K562 (cell line): Measurements from ENCODE around the gene MICAL1. TPM values are rescaled to one million over a fixed set of nuclear protein-coding genes. Genes with fewer than 3 reads are reported as not detected.

Experiments
- ATAC-seq: fragments of 200-7000 bp; cut with Tn5 transposase; 3 replicates; pipeline ENCODE4 v1.9.1; 2020; ENCODE audit warnings: moderate library complexity
- BruUV-seq: library from RNA; stranded (reverse); fragments of 400-500 nt; replicated peaks from 2 replicates; lab custom pipeline; 2021; lab: Mats Ljungman, UMichigan
- CTCF ChIA-PET: fragments of 300-600 bp; formaldehyde crosslinking; extraction: SDS; loops from one replicate; lab custom pipeline; 2021; ENCODE audit warnings: low intra/inter-chr PET ratio; lab: Yijun Ruan, JAX
- POLR2A ChIA-PET: fragments of 300-600, 350-650 bp; sonication (Branson Sonifier 250); formaldehyde crosslinking; extraction: SDS; loops from one replicate; lab custom pipeline; 2021; ENCODE audit warnings: antibody characterized with exemption, inconsistent platforms; lab: Yijun Ruan, JAX
- DNase-seq, 4 experiments: peaks; one replicate each; pipeline versions ENCODE4 v3.0.0 to v3.0.0-alpha.2; 2011 to 2018; ENCODE audit warnings: low spot score in 3 of 4, mixed read lengths in 3 of 4; ENCODE audit errors: extremely low read depth in 1 of 4
- FAIRE-seq: peaks from 2 replicates; lab custom pipeline; 2011; peaks lifted over from hg19 to GRCh38; lab: Jason Lieb, UNC
- H2AFZ ChIP-seq: 2 replicates; pipeline ENCODE4 v1.6.0; 2011; ENCODE audit warnings: low read depth, low read length, control low read depth, inconsistent platforms
- H3K27ac ChIP-seq: fragments of 200-600 bp; 3 replicates; pipeline ENCODE4 v1.8.0; 2011; ENCODE audit warnings: low read depth, mild to moderate bottlenecking, control low read depth, inconsistent platforms, low read length, moderate library complexity, mixed read lengths; ENCODE audit errors: extremely low read depth
- H3K27me3 ChIP-seq, 2 experiments: fragments of 300-600 bp in 1 of 2; 2 replicates in 1 of 2; 3 replicates in 1 of 2; pipeline versions ENCODE4 v1.6.0 to v1.8.0; 2011; ENCODE audit warnings: inconsistent platforms in 2 of 2, low read length in 2 of 2, mild to moderate bottlenecking in 1 of 2, mixed read lengths in 1 of 2, moderate library complexity in 1 of 2; ENCODE audit not compliant: control insufficient read depth in 2 of 2, insufficient read depth in 2 of 2
- H3K36me3 ChIP-seq: fragments of 300-600 bp; 3 replicates; pipeline ENCODE4 v1.8.0; 2011; ENCODE audit warnings: mild to moderate bottlenecking, low read length, inconsistent platforms; ENCODE audit not compliant: control insufficient read depth, insufficient read depth
- H3K4me1 ChIP-seq, 2 experiments: fragments of 200-600 bp in 1 of 2; replicated peaks in 1 of 2; 2 replicates in 1 of 2; 3 replicates in 1 of 2; pipeline versions ENCODE4 v1.5.1 to v1.8.0; 2011; ENCODE audit warnings: inconsistent platforms in 2 of 2, low read length in 2 of 2, mild to moderate bottlenecking in 1 of 2, mixed read lengths in 1 of 2, moderate library complexity in 1 of 2; ENCODE audit not compliant: control insufficient read depth in 2 of 2, insufficient read depth in 2 of 2
- H3K4me2 ChIP-seq: 2 replicates; pipeline ENCODE4 v1.6.1; 2011; ENCODE audit warnings: low read length, control low read depth, inconsistent platforms, mixed read lengths; ENCODE audit not compliant: insufficient read depth
- H3K4me3 ChIP-seq: fragments of 200-600 bp; sonication (generic), shearing (Covaris generic); 2 replicates; pipeline ENCODE4 v1.5.1; 2016; ENCODE audit warnings: control low read depth, inconsistent platforms
- H3K79me2 ChIP-seq: fragments of 200-600 bp; 3 replicates; pipeline ENCODE4 v1.8.0; 2011; ENCODE audit warnings: low read length, inconsistent platforms; ENCODE audit not compliant: control insufficient read depth, insufficient read depth
- H3K9ac ChIP-seq, 2 experiments: 2 replicates each; pipeline versions ENCODE4 v1.6.0 to v1.6.1; 2011; ENCODE audit warnings: low read depth in 2 of 2, low read length in 2 of 2, control low read depth in 1 of 2, inconsistent platforms in 1 of 2, mild to moderate bottlenecking in 1 of 2, mixed read lengths in 1 of 2; ENCODE audit not compliant: insufficient read depth in 1 of 2
- H3K9me1 ChIP-seq: one replicate; pipeline ENCODE4 v1.6.0; 2011; ENCODE audit warnings: inconsistent platforms, mild to moderate bottlenecking, low read length, moderate library complexity; ENCODE audit not compliant: control insufficient read depth, insufficient read depth
- H3K9me3 ChIP-seq: replicated peaks from 2 replicates; pipeline ENCODE4 v1.5.1; 2011; ENCODE audit warnings: low read depth, low read length, inconsistent platforms; ENCODE audit not compliant: control insufficient read depth, insufficient read depth
- H4K20me1 ChIP-seq: replicated peaks from 2 replicates; pipeline ENCODE4 v1.6.1; 2011; ENCODE audit warnings: low read length, inconsistent platforms, mixed read lengths; ENCODE audit not compliant: control insufficient read depth, insufficient read depth
- CEBPB ChIP-seq: fragments of 450-650 bp; IDR thresholded peaks from 2 replicates; pipeline ENCODE4 v1.6.1; 2016; ENCODE audit warnings: missing genetic modification characterization, missing compliant biosample characterization
- DIDO1 ChIP-seq: fragments of 450-650 bp; IDR thresholded peaks from 2 replicates; pipeline ENCODE4 v1.6.1; 2016; ENCODE audit warnings: low read depth, missing biosample characterization, missing genetic modification characterization
- ETV1 ChIP-seq: fragments of 450-650 bp; conservative IDR thresholded peaks from 2 replicates; pipeline ENCODE4 v1.6.1; 2016; ENCODE audit warnings: missing genetic modification characterization, control low read depth, low read depth, missing compliant biosample characterization
- HSF4 ChIP-seq: fragments of 250-450 bp; sonication (Bioruptor Pico); IDR thresholded peaks from 2 replicates; pipeline ENCODE4 v2.1.2; 2022; ENCODE audit warnings: mild to moderate bottlenecking, moderate library complexity, borderline replicate concordance
- KDM2B ChIP-seq: fragments of 250-450 bp; sonication (Bioruptor Pico); IDR thresholded peaks from 2 replicates; pipeline ENCODE4 v1.8.0; 2021; ENCODE audit warnings: mild to moderate bottlenecking, moderate library complexity
- KHSRP ChIP-seq: fragments of 450-650 bp; IDR thresholded peaks from 2 replicates; pipeline ENCODE4 v1.6.1; 2017
- PHF20 ChIP-seq: fragments of 450-650 bp; IDR thresholded peaks from 2 replicates; pipeline ENCODE4 v1.6.1; 2018; ENCODE audit not compliant: partially characterized antibody
- SMAD4 ChIP-seq: fragments of 250-450 bp; sonication (Bioruptor Pico); conservative IDR thresholded peaks from 2 replicates; pipeline ENCODE4 v1.8.0; 2021; ENCODE audit warnings: inconsistent platforms, mild to moderate bottlenecking, moderate library complexity
- TAF9B ChIP-seq: fragments of 450-650 bp; IDR thresholded peaks from 2 replicates; pipeline ENCODE4 v1.6.1; 2018; ENCODE audit warnings: mild to moderate bottlenecking; ENCODE audit not compliant: partially characterized antibody
- THRAP3 ChIP-seq: fragments of 450-650 bp; IDR thresholded peaks from 2 replicates; pipeline ENCODE4 v1.6.1; 2016; ENCODE audit warnings: mild to moderate bottlenecking, inconsistent platforms, borderline replicate concordance
- ZMIZ1 ChIP-seq, 2 experiments: fragments of 150-350 bp in 1 of 2; IDR thresholded peaks; 2 replicates each; pipeline ENCODE4 v1.6.1; 2012 to 2016; ENCODE audit warnings: low read depth in 2 of 2, low read length in 2 of 2, mild to moderate bottlenecking in 1 of 2, moderate library complexity in 1 of 2
- ZNF586 ChIP-seq: fragments of 450-650 bp; formaldehyde crosslinking; conservative IDR thresholded peaks from 2 replicates; pipeline ENCODE4 v1.4.0; 2020; ENCODE audit warnings: mild to moderate bottlenecking, moderate library complexity
- ZSCAN29 ChIP-seq: fragments of 450-650 bp; IDR thresholded peaks from 2 replicates; pipeline ENCODE4 v1.6.1; 2017
- WGBS: fragments of 100-300 bp; shearing (Covaris generic); methylation state at CpG from one replicate; pipeline ENCODE4 v1.1.6; 2016; ENCODE audit warnings: low coverage, mixed read lengths; ENCODE audit not compliant: insufficient coverage; ENCODE audit errors: missing lambda C conversion rate; 5-methylcytosine and 5-hydroxymethylcytosine counted together
- in situ Hi-C: fragments of 300-500 bp; cut with MboI; formaldehyde crosslinking; loops from 4 replicates; pipeline ENCODE4 v1.15.0; 2018; ENCODE audit warnings: inconsistent platforms, mixed read lengths
- intact Hi-C: fragments of 100-400 bp; cut with micrococcal nuclease; formaldehyde crosslinking; loops from 2 replicates; pipeline ENCODE4 v1.14.2; 2022
- polyA plus RNA-seq, 8 experiments: library from polyadenylated mRNA; depleted of rRNA in 4 of 8; stranded (reverse) in 5 of 8; unstranded in 3 of 8; fragments of >200 nt; fragmentation: Nextera tagmentation in 2 of 8; fragmentation: Illumina TruSeq in 1 of 8; extraction: Ambion mirVana in 2 of 8; extraction: Trizol in 1 of 8; gene quantifications; 2 replicates each; pipeline versions ENCODE4 v1.2.1 to v1.2.3, GENCODE V29; 2011 to 2014; ENCODE audit warnings: inconsistent platforms in 1 of 8, missing spikeins in 1 of 8
- total RNA-seq, 7 experiments: library from RNA; depleted of rRNA in 6 of 7; stranded (reverse); fragments of >200 nt in 6 of 7; fragmentation: Illumina TruSeq in 2 of 7; extraction: Trizol in 2 of 7; gene quantifications; 2 replicates each; pipeline versions ENCODE4 v1.2.1 to v1.2.3, GENCODE V29; 2011 to 2021; ENCODE audit warnings: low replicate concordance in 1 of 7
- TF ChIP-seq, protein P1 (sequence below): fragments of 250-450 bp; sonication (Bioruptor Pico); IDR thresholded peaks from 2 replicates; pipeline ENCODE4 v1.4.0; 2020; ENCODE audit warnings: mild to moderate bottlenecking, moderate library complexity
- TF ChIP-seq, protein P2 (sequence below): sonication (generic); formaldehyde crosslinking; IDR thresholded peaks from 2 replicates; pipeline ENCODE4 v1.8.0; 2022; ENCODE audit warnings: missing genetic modification reagents, mild to moderate bottlenecking, borderline replicate concordance

The MICAL1 gene
- total and polyA plus RNA-seq, 9 of the 15 experiments (the other 6 are each of a cell fraction or from before 2014, with no cell fraction given): 0.07 to 15.2 (median 7.0) TPM

GRCh38 chr6:109461733-109462526 lies 6.4 kb upstream of the MICAL1 start:
- no peak for DNase-seq
- Histone ChIP-seq H3K9me3 (no peaks in the 10 kb centered on the region), H3K4me1 (no peaks in the 10 kb centered on the region; a peak in 2 of 5 replicates), H3K79me2 (peaks cover 5% of the 10 kb centered on the region; the same call in 1 of the 3 replicates), H3K4me2 (no peak overlapping the region), H4K20me1 (no peaks in the 10 kb centered on the region), H3K9ac (no peak overlapping the region), H3K4me3 (no peak overlapping the region), H2AFZ (no peak overlapping the region), H3K27me3 (no peaks in the 10 kb centered on the region), H3K36me3 (peaks cover 55% of the 10 kb centered on the region), H3K9me1 (no peaks in the 10 kb centered on the region), H3K27ac (no peak overlapping the region)
- POLR2A ChIA-PET: interaction anchor here (0.6 kb wide), 1 partner anchor 1449 kb away, joined by 3 read pairs; no protein-coding TSS in a partner anchor
- no TSS peak for BruUV-seq
- no peak for ATAC-seq
- CTCF ChIA-PET: no interaction called here
- in situ Hi-C loops: no loop called here
- 82% methylated on average over 1 of the region's 1 CpG for WGBS
- FAIRE-seq: no peak
- intact Hi-C loops: no loop called here
- no peak for TF ChIP-seq SMAD4 (CRISPR knock-in tag)
- no peak for TF ChIP-seq HSF4
- TF ChIP-seq KDM2B: no peak
- no peak for TF ChIP-seq TAF9B
- TF ChIP-seq DIDO1 (tag): no peak
- TF ChIP-seq KHSRP: no peak
- TF ChIP-seq, protein P1, sequence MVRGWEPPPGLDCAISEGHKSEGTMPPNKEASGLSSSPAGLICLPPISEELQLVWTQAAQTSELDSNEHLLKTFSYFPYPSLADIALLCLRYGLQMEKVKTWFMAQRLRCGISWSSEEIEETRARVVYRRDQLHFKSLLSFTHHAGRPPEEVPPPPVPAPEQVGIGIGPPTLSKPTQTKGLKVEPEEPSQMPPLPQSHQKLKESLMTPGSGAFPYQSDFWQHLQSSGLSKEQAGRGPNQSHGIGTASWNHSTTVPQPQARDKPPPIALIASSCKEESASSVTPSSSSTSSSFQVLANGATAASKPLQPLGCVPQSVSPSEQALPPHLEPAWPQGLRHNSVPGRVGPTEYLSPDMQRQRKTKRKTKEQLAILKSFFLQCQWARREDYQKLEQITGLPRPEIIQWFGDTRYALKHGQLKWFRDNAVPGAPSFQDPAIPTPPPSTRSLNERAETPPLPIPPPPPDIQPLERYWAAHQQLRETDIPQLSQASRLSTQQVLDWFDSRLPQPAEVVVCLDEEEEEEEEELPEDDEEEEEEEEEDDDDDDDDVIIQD (CRISPR knock-in tag): no peak
- TF ChIP-seq PHF20: no peak
- no peak for TF ChIP-seq ZSCAN29
- TF ChIP-seq THRAP3: no peak
- no peak for TF ChIP-seq ZMIZ1 (IDR thresholded peaks at IDR 0.05; ENCODE audit: low read depth in 2 of 2, low read length in 2 of 2)
- no peak for TF ChIP-seq CEBPB (tag)
- no peak for TF ChIP-seq ZNF586 (CRISPR knock-in tag)
- no peak for TF ChIP-seq ETV1 (tag)
- TF ChIP-seq, protein P2, sequence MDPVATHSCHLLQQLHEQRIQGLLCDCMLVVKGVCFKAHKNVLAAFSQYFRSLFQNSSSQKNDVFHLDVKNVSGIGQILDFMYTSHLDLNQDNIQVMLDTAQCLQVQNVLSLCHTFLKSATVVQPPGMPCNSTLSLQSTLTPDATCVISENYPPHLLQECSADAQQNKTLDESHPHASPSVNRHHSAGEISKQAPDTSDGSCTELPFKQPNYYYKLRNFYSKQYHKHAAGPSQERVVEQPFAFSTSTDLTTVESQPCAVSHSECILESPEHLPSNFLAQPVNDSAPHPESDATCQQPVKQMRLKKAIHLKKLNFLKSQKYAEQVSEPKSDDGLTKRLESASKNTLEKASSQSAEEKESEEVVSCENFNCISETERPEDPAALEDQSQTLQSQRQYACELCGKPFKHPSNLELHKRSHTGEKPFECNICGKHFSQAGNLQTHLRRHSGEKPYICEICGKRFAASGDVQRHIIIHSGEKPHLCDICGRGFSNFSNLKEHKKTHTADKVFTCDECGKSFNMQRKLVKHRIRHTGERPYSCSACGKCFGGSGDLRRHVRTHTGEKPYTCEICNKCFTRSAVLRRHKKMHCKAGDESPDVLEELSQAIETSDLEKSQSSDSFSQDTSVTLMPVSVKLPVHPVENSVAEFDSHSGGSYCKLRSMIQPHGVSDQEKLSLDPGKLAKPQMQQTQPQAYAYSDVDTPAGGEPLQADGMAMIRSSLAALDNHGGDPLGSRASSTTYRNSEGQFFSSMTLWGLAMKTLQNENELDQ: no peak
